ENCODE data around the gene SERPINA6.
"Not testable (repeated sequence)": the region's sequence is repeated elsewhere in the genome, so short reads cannot be mapped to it uniquely, and the experiment has no call there.

The SERPINA6 gene

GRCh38 chr14:94322648-94323570 lies at the start of gene SERPINA6:
TSS of gene SERPINA6 (minus strand) at chr14:94323336. CDS start at chr14:94314648, 8,688 bp downstream.
- DNase-seq (ENCODE audit: low read depth): no peak

- DNase-seq (ENCODE audit: low read depth): no peak
Observed at GRCh38 chr14:94372021-94372605, 49.0 kb upstream of the SERPINA6 start.

GRCh38 chr14:94370524-94370910 lies 47.4 kb upstream of the SERPINA6 start:
- no peak for DNase-seq (ENCODE audit: low read depth)

GRCh38 chr14:94369766-94370523 lies 46.8 kb upstream of the SERPINA6 start:
- not testable (repeated sequence) for DNase-seq (ENCODE audit: low read depth)

GRCh38 chr14:94368956-94369355 lies 45.8 kb upstream of the SERPINA6 start:
- no peak for DNase-seq (ENCODE audit: low read depth)

GRCh38 chr14:94368243-94368590 lies 45.1 kb upstream of the SERPINA6 start:
- no peak for DNase-seq (ENCODE audit: low read depth)

- DNase-seq (ENCODE audit: low read depth): no peak
Observed at GRCh38 chr14:94367347-94368242, 44.5 kb upstream of the SERPINA6 start.

- no peak for DNase-seq (ENCODE audit: low read depth)
Observed at GRCh38 chr14:94366146-94366915, 43.2 kb upstream of the SERPINA6 start, which contains the start of gene SERPINA2. TSS of gene SERPINA2 (minus strand) at chr14:94366698.

- DNase-seq (ENCODE audit: low read depth): no peak
Observed at GRCh38 chr14:94365624-94366023, 42.5 kb upstream of the SERPINA6 start.

- DNase-seq (ENCODE audit: low read depth): no peak
Observed at GRCh38 chr14:94364964-94365363, 41.8 kb upstream of the SERPINA6 start.

GRCh38 chr14:94364037-94364436 lies 40.9 kb upstream of the SERPINA6 start:
- DNase-seq (ENCODE audit: low read depth): no peak

GRCh38 chr14:94363151-94363624 lies 40.1 kb upstream of the SERPINA6 start:
- DNase-seq (ENCODE audit: low read depth): no peak

GRCh38 chr14:94362614-94363133 lies 39.5 kb upstream of the SERPINA6 start:
- no peak for DNase-seq (ENCODE audit: low read depth)

GRCh38 chr14:94361682-94362081 lies 38.5 kb upstream of the SERPINA6 start:
- no peak for DNase-seq (ENCODE audit: low read depth)

- no peak for DNase-seq (ENCODE audit: low read depth)
Observed at GRCh38 chr14:94360945-94361565, 37.9 kb upstream of the SERPINA6 start.

- no peak for DNase-seq (ENCODE audit: low read depth)
Observed at GRCh38 chr14:94357166-94357565, 34.0 kb upstream of the SERPINA6 start.

- no peak for DNase-seq (ENCODE audit: low read depth)
Observed at GRCh38 chr14:94356379-94357056, 33.4 kb upstream of the SERPINA6 start.

- no peak for DNase-seq (ENCODE audit: low read depth)
Observed at GRCh38 chr14:94355191-94355794, 32.2 kb upstream of the SERPINA6 start.

- DNase-seq (ENCODE audit: low read depth): no peak
Observed at GRCh38 chr14:94354638-94355185, 31.6 kb upstream of the SERPINA6 start.
